ENCODE data around the gene KCNMA1.

Gene KCNMA1

DNA sequence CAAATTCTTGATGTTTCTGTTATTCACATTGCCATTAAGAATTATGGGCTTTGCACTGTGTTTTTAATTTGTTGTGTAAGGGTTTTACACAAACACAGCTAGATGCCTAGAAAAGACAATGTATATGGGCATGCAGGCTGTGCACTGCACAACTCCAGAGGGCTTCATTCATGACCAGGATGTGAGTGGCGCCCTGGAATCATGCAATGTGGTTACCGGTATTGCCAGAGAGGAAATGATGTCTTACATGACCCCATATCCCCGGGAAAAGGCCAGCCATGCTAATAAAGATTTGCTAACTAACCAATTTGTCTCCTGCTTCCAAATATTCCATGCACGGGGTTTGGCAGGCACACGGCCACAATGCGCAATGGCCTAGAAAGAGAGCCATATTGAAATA lies 16.9 kb downstream of the KCNMA1 start:
- TF ChIP-seq, protein P1, sequence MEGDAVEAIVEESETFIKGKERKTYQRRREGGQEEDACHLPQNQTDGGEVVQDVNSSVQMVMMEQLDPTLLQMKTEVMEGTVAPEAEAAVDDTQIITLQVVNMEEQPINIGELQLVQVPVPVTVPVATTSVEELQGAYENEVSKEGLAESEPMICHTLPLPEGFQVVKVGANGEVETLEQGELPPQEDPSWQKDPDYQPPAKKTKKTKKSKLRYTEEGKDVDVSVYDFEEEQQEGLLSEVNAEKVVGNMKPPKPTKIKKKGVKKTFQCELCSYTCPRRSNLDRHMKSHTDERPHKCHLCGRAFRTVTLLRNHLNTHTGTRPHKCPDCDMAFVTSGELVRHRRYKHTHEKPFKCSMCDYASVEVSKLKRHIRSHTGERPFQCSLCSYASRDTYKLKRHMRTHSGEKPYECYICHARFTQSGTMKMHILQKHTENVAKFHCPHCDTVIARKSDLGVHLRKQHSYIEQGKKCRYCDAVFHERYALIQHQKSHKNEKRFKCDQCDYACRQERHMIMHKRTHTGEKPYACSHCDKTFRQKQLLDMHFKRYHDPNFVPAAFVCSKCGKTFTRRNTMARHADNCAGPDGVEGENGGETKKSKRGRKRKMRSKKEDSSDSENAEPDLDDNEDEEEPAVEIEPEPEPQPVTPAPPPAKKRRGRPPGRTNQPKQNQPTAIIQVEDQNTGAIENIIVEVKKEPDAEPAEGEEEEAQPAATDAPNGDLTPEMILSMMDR (IDR thresholded peaks at IDR 0.05; ENCODE audit: low read depth, low read length): no peak
- H3K4me3 ChIP-seq (ENCODE audit: low read depth, low read length): no peak overlapping the region

DNA sequence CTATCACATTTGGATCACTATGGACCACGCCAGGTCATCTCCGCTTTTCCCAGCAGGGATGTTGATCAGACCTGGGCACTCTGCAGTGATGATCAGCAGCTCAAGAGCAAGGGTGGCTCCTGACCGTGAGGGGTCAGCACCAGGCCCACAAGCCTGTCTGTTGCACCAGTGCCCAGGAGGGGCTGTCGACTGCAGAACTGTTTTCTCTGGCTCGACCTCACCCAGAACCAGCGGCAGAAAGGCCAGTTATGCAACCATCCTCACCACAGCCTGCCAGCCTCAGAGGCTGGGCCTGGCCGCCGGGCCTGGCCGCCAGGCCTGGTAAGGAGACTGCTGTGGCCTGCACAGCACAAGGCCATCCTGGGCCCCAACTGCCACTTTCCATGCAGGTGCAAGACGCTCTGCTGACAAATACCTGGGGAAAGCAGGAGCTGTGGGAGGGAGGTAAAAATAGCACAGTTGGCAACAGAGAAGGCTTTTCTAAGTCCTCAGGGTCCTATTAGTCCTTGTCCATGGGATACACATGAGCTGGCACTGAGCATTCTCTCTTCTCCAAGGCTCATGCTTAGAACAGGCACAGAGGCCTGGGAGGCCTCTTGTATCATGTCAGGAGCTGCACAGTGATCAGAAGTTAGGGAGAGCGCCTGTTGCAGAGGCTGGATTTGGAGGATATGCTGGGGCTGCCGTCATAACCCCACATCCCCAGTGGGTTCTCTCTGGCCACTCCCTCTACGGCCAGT lies 17.5 kb downstream of the KCNMA1 start:
- TF ChIP-seq, protein P1 (IDR thresholded peaks at IDR 0.05; ENCODE audit: low read depth, low read length): no peak

DNA sequence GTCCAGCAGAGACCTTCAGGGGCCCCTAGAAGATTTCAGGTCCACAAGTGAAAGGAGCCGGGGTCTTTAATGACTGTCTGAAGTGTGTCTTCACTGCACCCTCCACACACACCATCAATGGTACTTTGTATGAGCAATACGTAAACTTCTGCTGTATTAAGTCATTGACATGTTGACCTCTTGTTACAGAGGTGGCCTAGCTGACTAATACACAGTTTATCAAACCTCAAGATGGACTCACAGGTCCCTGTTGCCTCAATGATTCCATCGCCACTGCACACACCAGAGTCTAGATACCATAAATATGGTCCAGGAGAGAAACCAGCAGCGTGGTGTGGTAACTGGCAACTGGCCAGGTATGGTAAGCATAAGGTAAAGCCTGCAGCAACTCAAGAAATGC lies 19.5 kb downstream of the KCNMA1 start:
- TF ChIP-seq, protein P1 (IDR thresholded peaks at IDR 0.05; ENCODE audit: low read depth, low read length): no peak

More for the DNA sequence above, 17.5 kb downstream of the KCNMA1 start:
- no peak overlapping the region for H3K4me3 ChIP-seq (ENCODE audit: low read depth, low read length)

DNA sequence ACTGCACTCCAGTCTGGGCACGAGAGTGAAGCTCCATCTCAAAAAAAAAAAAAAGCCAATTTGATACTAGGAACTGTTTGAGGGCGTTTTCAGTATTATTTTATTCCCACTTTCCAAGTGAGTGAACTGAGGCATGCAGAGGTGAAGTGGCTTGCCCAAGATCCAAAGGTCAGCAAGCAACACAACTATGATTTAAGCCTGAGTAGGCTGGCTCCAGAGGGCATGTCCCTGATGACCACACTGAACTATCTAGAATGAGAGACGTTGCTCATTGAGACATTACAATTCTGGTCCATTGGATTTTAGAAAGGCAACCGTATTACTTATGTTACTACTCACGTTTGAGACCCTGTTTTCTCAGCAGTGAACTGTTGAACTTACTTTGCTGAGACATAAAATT lies 20.8 kb downstream of the KCNMA1 start:
- TF ChIP-seq, protein P1 (IDR thresholded peaks at IDR 0.05; ENCODE audit: low read depth, low read length): no peak
- no peak overlapping the region for H3K4me3 ChIP-seq (ENCODE audit: low read depth, low read length)

More for the DNA sequence above, 19.5 kb downstream of the KCNMA1 start:
- no peak overlapping the region for H3K4me3 ChIP-seq (ENCODE audit: low read depth, low read length)

DNA sequence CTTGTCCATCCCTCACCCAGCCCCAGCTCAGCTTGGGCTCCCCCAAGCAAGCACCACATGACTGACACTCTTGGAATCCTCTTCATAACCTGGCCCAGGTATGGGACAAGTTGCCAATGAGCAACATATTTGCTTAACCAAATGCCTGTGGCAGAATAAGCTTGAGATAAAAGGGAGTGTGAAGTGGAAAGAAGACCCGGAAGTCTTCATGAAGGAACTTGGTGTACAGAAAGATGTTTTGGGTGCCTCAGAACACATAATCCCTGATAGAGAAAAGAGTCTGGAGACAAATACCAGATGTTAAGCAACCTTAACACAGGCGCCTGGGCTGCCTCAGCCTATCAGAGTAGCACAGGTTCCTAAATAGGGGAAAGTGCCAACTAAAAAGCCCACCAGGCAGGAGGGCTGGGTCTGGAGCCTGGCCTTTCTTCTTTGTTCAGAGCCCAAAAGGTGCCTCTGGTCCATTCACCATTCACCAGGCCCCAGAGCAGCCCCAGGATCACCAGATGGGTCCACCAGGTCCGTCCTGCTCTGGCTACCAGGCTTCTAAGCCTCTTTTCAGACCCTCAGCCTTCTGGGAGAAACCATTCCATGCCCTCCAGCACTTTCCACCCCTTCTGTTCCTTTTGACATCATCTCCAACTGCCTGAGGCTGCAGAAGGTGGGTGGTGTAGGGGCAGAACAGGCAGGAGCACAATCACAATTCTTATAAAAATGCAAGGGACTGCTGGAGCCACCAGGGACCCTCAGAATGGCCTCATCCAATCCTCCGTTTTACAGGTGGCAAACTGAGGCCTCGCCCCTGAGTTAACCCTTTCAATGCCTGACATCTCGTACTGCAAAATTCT lies 22.6 kb downstream of the KCNMA1 start:
- no peak overlapping the region for H3K4me3 ChIP-seq (ENCODE audit: low read depth, low read length)
- TF ChIP-seq, protein P1 (IDR thresholded peaks at IDR 0.05; ENCODE audit: low read depth, low read length): no peak

DNA sequence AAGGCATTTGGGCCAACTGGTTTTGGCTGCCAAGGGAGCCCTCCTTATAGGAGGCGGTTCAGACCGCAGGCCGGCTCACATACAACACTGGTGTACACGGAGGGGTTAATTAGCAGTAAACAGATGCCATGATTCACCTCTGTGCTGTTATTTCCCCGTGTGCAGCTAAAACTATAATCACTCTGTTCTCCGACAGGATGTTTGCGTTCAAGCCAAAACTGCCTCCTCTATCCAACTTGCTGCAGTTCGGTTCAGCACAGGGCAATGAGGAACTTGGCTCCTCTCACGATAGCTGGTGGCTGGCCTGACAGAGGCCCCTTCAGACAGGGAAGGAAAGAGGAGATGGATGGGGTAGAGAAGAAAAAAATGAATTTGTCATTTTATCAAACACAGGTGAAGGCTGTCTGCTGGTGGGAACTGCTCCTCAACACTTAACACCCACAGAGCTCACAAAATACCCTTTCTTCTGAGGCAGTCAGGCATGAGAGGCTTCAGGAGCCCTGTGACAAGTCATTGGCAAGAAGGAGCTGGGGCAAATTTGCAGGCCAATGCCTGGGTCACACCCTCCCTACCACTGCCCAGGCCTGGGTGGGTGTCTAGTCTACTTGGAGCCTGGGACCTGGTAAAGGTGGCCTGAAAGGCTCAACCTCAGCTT lies 24.0 kb downstream of the KCNMA1 start:
- no peak overlapping the region for H3K4me3 ChIP-seq (ENCODE audit: low read depth, low read length)
- TF ChIP-seq, protein P1 (IDR thresholded peaks at IDR 0.05; ENCODE audit: low read depth, low read length): no peak
